A673 (cell line): Measurements from ENCODE around the gene AGA.

Experiments
- CTCF ChIP-seq: fragments of 300-800, 200-600 bp; sonication (generic); conservative IDR thresholded peaks from 2 replicates; pipeline ENCODE4 v1.5.1; 2017; ENCODE audit warnings: low read depth, mild to moderate bottlenecking, antibody characterized with exemption, low read length, moderate library complexity, mixed read lengths
- EZH2 ChIP-seq: fragments of 200-600 bp; sonication (generic); IDR thresholded peaks from 2 replicates; pipeline ENCODE4 v1.6.1; 2017; ENCODE audit warnings: borderline replicate concordance, low read depth, mild to moderate bottlenecking, mixed read lengths, antibody characterized with exemption, low read length; ENCODE audit not compliant: poor library complexity, severe bottlenecking

- TF ChIP-seq EZH2: no peak
- TF ChIP-seq CTCF: no peak
These were observed 36.8 kb upstream of the AGA start for GRCh38 chr4:177479063-177479462.
